Activated T-cell treated with anti-CD3 and anti-CD28 coated beads, Interleukin-2, amount 50 U/mL, for 72 hours (primary cell): ENCODE data around the gene MBD3L2B. TPM values are rescaled to one million over a fixed set of nuclear protein-coding genes. Genes with fewer than 3 reads are reported as not detected.
"Not testable (repeated sequence)": the region's sequence is repeated elsewhere in the genome, so short reads cannot be mapped to it uniquely, and the experiment has no call there.

ENCODE experiments used
- ATAC-seq, 2 donors: fragments of 150-1000 bp; cut with Tn5 transposase; replicated peaks in 1 of 2; 2 replicates each; pipeline ENCODE4 v1.10.0; 2021; ENCODE audit warnings: moderate library complexity in 2 of 2, mild to moderate bottlenecking in 1 of 2
- DNase-seq, 2 donors: peaks; one replicate each; pipeline ENCODE4 v3.0.0; 2021 to 2022; ENCODE audit warnings: mixed read lengths in 1 of 2
- H3K27ac Mint-ChIP-seq: one replicate; pipeline ENCODE4 v1.8.0; 2022; ENCODE audit warnings: mild to moderate bottlenecking, moderate library complexity, mixed read lengths
- H3K27me3 Mint-ChIP-seq: one replicate; pipeline ENCODE4 v1.8.0; 2022; ENCODE audit warnings: low read depth, mixed read lengths
- H3K36me3 Mint-ChIP-seq, 2 donors: one replicate each; pipeline ENCODE4 v1.8.0; 2022; ENCODE audit warnings: mixed read lengths in 2 of 2, mild to moderate bottlenecking in 1 of 2; ENCODE audit not compliant: insufficient read depth in 2 of 2
- H3K4me1 Mint-ChIP-seq: one replicate; pipeline ENCODE4 v1.8.0; 2022; ENCODE audit warnings: low read depth, mixed read lengths
- H3K4me3 Mint-ChIP-seq, 2 donors: one replicate each; pipeline ENCODE4 v1.8.0; 2022; ENCODE audit warnings: mild to moderate bottlenecking in 2 of 2, mixed read lengths in 2 of 2, moderate library complexity in 2 of 2
- H3K9me3 Mint-ChIP-seq, 2 donors: one replicate each; pipeline ENCODE4 v1.8.0; 2022; ENCODE audit warnings: mixed read lengths in 2 of 2
- total RNA-seq, 2 donors: library from RNA; stranded (reverse); gene quantifications; one replicate each; pipeline ENCODE4 v1.2.3, GENCODE V29; 2022

MBD3L2B gene
- not detected for total RNA-seq

DNA sequence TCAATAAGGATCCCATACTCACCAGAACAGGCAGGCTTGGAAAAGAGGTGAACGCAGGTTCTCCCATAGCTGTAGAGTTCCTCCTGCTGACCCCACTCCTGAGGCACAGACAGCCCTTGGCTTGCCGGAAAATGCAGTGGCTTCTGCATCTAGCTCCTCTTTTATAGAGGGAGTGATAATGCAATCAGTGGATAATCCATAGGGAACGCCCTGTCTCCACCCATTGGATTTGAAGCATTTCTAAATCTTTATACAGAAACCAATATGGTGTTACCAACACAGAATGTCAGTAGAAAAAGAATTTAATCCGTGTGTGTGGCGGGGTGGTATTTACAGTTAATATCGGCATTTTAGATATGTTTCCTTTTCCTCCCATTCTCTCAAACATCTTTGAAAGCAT is at the start of gene MBD3L2B:
Gene MBD3L2B, minus strand, starts transcription at position 101 of the 400 bp plus-strand sequence. Its CDS starts 34 bp downstream, at position 67.
- H3K4me3 Mint-ChIP-seq, DNase-seq, H3K9me3 Mint-ChIP-seq, H3K27me3 Mint-ChIP-seq, ATAC-seq, H3K4me1 Mint-ChIP-seq, H3K27ac Mint-ChIP-seq, H3K36me3 Mint-ChIP-seq: not testable (repeated sequence)

DNA sequence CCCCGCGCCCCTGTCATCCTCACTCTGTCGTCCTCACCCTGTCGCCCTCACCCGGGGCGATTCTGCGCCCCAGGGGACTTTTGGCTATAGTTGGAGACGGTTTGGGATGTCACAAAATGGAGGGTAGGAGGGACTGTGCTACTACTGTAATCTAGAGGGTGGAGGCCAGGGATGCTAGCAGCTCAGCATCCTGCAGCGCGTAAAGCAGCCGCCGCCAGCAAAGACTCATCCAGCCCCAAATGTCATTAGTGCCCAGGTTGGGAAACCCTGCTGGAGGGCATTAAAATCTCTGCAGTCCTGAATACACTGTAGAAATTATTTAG is 48.6 kb upstream of the MBD3L2B start:
- ATAC-seq: peak in 1 of 2 donors; percentile 29

DNA sequence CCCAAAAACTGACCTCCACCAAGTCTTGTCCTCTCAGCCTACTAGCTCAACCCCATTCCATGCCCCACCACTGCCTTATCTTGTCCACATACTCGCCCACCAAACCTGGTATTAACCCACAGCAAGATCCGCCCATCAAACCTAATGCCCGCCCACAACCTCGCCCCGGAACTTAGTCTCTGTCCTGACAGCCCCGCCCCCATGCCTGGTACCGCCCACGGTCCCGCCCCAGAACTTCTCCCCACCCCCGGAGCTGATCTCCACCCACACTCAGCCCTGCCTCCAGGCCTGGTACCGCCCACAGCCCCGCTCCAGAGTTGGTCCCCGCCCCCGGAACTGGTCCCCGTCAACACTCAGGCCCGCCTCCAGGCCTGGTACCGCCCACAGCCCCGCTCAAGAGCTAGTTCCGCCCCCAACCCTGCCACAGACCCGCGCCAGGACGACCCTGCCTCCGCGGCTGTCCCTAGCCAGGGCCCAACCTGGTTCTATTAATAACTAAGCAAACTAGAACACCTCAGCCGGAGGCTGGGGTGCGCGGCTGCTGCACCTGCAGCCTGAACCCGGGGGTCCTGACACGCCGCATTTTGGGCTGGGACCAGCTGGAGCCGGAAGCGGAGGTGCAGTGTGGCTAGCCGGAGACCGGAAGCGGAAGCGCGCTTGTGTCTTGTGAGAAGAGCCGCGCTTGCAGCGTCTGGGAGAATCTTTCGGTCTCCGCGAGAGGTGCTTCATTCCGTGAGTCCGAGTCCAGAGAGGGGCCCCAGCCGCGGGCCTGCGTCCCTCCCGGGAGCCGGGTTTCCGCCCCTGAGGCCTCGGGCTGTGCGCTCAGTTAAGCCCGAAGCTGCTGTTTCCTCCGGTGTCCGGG is 48.0 kb upstream of the MBD3L2B start, which contains the start of gene ZNF557:
Gene ZNF557, plus strand, starts transcription at position 662 of the 862 bp plus-strand sequence. CDS start 5,372 bp downstream, outside the sequence.
- Mint-ChIP-seq H3K4me1 (peaks cover 23% of the 10 kb centered on the region), H3K27me3 (no peaks in the 10 kb centered on the region), H3K36me3 (peaks cover 9 to 23% of the 10 kb centered on the region in 2 donors), H3K9me3 (peaks cover 0 to 2% of the 10 kb centered on the region in 2 donors), H3K4me3 (peak within 1 kb of the TSS; percentile 97 to 98), H3K27ac (peak within 1 kb of the TSS; percentile 61)
- ATAC-seq (peak; percentile 96), DNase-seq (peak; percentile 99 to 100)

More for the DNA sequence above, 48.6 kb upstream of the MBD3L2B start:
- Mint-ChIP-seq H3K36me3 (peaks cover 12 to 26% of the 10 kb centered on the region in 2 donors), H3K4me3 (peak overlapping the region; percentile 97 to 98), H3K9me3 (peaks cover 0 to 2% of the 10 kb centered on the region in 2 donors), H3K4me1 (peaks cover 23% of the 10 kb centered on the region), H3K27ac (peak overlapping the region; percentile 61), H3K27me3 (no peaks in the 10 kb centered on the region)
- DNase-seq: no peak

DNA sequence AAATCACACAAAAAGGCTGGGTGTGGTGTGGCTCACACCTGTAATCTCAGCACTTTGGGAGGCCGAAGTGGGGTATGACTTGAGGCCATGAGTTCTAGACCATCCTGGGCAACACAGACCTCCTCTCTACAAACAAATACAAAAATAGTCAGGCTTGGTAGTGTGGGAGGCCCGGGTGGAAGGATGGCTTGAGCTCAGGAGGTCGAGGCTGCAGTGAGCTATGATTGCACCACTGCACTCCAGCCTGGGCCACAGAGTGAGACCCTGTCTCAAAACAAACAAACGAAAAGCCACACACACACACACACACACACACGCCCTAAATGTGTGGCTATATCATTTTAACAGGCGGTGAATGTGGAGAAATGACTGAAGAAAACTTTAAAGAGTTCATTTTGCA is 47.4 kb upstream of the MBD3L2B start:
- H3K9me3 Mint-ChIP-seq: peaks cover 0 to 2% of the 10 kb centered on the region in 2 donors
- no peak for ATAC-seq
- peak overlapping the region; percentile 61 for H3K27ac Mint-ChIP-seq
- H3K27me3 Mint-ChIP-seq: no peaks in the 10 kb centered on the region
- peaks cover 23% of the 10 kb centered on the region for H3K4me1 Mint-ChIP-seq
- H3K4me3 Mint-ChIP-seq: peak overlapping the region; percentile 97 to 98
- H3K36me3 Mint-ChIP-seq: peaks cover 7 to 17% of the 10 kb centered on the region in 2 donors
- no peak for DNase-seq

DNA sequence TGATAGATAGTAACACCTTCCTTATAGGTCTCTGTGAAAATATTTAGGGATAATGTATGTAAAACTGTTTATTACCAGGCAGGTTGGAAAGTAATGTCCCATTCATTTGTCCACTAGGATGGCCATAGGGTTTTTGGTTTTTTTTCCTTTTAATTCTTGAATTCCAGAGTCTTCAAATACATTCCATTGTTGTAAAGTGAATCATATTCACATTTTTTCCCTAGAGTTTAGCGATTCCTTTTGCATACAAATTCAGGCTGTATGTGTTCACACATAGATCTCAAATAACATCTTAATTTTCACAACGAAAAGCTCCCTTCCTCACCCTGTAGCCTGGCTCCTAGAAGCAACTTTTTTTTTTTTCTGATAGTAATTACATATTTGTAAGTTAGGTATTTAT is 46.5 kb upstream of the MBD3L2B start:
- H3K4me3 Mint-ChIP-seq: no peak overlapping the region
- ATAC-seq (no peak), DNase-seq (no peak)
- H3K9me3 Mint-ChIP-seq: peaks cover 0 to 2% of the 10 kb centered on the region in 2 donors
- no peaks in the 10 kb centered on the region for H3K27me3 Mint-ChIP-seq
- no peak overlapping the region for H3K27ac Mint-ChIP-seq
- H3K4me1 Mint-ChIP-seq: peaks cover 22% of the 10 kb centered on the region
- peaks cover 6 to 15% of the 10 kb centered on the region in 2 donors for H3K36me3 Mint-ChIP-seq

DNA sequence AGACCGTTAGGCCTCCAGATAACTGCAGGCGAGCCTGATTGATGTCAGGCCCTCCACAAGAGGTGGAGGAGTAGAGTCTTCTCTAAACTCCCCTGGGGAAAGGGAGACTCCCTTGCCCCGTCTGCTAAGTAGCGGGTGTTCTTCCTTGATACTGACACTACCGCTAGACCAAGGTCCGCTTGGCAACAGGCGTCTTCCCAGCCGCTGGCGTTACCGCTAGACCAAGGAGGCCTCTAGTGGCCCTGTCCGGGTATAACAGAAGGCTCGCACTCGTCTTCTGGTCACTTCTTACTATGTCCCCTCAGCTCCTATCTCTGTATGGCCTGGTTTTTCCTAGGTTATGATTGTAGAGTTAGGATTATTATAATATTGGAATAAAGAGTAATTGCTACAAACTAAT is 45.9 kb upstream of the MBD3L2B start:
- peaks cover 16% of the 10 kb centered on the region for H3K4me1 Mint-ChIP-seq
- not testable (repeated sequence) for H3K9me3 Mint-ChIP-seq, H3K27ac Mint-ChIP-seq, H3K4me3 Mint-ChIP-seq, ATAC-seq, H3K36me3 Mint-ChIP-seq, H3K27me3 Mint-ChIP-seq
- DNase-seq: peak in 1 of 2 donors; percentile 20

DNA sequence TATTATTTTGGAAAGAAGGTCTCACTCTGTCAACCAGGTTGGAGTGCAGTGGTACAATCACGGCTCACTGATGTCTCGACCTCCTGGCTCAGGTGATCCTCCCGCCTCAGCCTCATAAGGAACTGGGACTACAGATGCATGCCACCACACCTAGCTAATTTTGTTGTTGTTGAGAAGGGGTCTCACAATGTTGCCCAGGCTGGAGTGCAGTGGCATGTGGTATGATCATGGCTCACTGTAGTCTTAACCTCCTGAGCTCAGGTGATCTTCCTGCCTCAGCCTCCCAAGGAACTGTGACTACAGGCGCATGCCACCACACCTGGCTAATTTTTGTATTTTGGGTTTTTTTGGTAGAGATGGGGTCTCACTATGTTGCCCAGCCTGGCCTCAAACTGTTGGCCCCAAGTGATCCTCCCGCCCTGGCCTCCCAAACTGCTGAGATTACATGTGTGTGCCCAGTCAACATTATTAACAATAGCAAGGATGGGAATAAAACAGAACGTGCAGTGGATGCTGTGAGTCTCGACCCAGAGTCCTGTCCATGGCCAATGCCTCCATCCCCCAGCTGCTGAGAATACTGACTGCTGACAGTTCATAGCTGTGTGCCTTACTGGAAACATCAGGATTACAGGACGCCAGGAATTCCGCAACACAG is 42.7 kb upstream of the MBD3L2B start:
- H3K4me1 Mint-ChIP-seq: peaks cover 7% of the 10 kb centered on the region
- no peak overlapping the region for H3K27ac Mint-ChIP-seq
- no peaks in the 10 kb centered on the region for H3K27me3 Mint-ChIP-seq
- H3K9me3 Mint-ChIP-seq: peaks cover 0 to 3% of the 10 kb centered on the region in 2 donors
- no peak for DNase-seq
- H3K4me3 Mint-ChIP-seq: no peak overlapping the region
- peak; percentile 54 to 80 for ATAC-seq
- H3K36me3 Mint-ChIP-seq: peaks cover 0 to under 1% of the 10 kb centered on the region in 2 donors

DNA sequence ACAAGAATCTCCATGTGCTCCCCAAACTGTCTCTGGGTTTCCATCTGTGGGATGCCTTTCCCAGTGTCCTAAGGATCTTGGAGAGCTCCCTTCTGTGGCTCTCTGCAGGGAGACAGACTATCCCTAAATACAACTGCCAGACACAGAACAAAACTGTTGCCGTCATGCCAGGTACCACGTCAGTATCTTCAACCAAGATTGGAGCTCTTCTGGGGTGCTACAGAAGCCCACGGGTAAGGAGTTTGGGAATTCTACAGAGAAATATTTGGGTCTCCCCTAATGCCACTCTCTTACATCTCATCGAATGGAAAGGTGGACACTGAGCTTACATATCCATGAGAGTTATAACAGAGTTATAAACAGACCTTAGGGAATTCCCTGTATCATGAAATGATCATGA is 42.1 kb upstream of the MBD3L2B start:
- H3K4me3 Mint-ChIP-seq: no peak overlapping the region
- no peaks in the 10 kb centered on the region for H3K36me3 Mint-ChIP-seq
- peaks cover 0 to 2% of the 10 kb centered on the region in 2 donors for H3K9me3 Mint-ChIP-seq
- H3K27me3 Mint-ChIP-seq: no peaks in the 10 kb centered on the region
- ATAC-seq (peak; percentile 68 to 69), DNase-seq (no peak)
- no peak overlapping the region for H3K27ac Mint-ChIP-seq
- H3K4me1 Mint-ChIP-seq: peaks cover 2% of the 10 kb centered on the region

DNA sequence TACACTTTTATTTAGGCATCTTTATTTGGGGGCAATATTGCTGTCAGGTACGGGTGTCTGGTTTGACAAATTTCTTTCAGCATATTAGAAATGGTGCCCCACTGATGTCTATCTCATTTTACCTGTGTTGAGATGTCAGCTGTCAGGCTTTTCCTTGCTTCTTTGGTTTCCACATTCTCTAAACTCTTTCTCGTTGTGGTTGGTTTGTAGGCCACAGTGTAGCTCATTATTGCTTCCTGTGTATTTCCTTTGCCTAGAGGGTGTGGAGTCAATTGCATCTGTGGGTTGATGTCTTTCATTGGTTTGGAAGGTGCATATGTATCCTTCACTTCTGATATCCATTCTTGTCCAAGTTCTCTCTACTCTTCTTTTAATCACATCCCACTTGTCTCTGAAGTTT is 38.7 kb upstream of the MBD3L2B start:
- not testable (repeated sequence) for H3K36me3 Mint-ChIP-seq, H3K27me3 Mint-ChIP-seq, ATAC-seq, H3K4me1 Mint-ChIP-seq, DNase-seq, H3K4me3 Mint-ChIP-seq, H3K9me3 Mint-ChIP-seq, H3K27ac Mint-ChIP-seq

DNA sequence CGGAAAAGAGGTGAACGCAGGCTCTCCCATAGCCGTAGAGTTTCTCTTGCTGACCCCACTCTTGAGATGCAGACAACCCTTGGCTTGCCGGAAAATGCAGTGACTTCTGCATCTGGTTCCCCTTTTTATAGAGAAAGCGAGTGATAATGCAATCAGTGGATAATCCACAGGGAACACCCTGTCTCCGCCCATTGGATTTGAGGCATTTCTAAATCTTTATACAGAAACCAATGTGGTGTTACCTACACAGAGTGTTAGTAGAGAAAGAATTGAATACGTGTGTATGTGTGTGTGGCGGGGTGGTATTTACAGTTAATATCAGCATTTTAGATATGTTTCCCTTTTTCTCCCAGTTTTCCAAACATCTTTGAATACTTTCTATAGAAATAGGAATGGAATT is 37.3 kb upstream of the MBD3L2B start, which contains the start of gene MBD3L3:
Gene MBD3L3, minus strand, starts transcription at position 101 of the 400 bp plus-strand sequence. Its CDS starts 71 bp downstream, at position 30.
- not testable (repeated sequence) for H3K27ac Mint-ChIP-seq, H3K27me3 Mint-ChIP-seq, H3K4me1 Mint-ChIP-seq, H3K36me3 Mint-ChIP-seq, H3K9me3 Mint-ChIP-seq, DNase-seq, ATAC-seq, H3K4me3 Mint-ChIP-seq

DNA sequence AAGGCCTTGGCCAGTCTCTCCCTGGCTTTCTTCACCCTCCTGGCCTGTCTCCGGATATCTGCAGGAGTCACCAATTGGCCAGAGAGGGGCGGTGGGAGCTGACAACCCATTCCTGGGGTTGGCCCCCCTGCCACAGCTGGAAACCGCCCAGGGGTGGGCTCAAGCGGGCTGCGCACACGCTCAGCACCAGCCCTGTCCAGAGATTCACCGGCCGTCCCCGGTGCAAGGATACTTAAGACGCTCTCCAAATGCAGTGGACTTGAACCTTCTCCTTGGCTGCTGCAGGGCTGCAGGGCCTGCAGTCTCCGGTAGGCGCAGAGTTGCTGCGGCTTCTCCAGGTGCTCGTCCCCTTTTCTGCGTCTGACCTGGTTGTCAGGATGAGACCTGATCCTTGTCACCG is 35.1 kb upstream of the MBD3L2B start:
- ATAC-seq, DNase-seq, H3K4me1 Mint-ChIP-seq, H3K9me3 Mint-ChIP-seq, H3K4me3 Mint-ChIP-seq, H3K36me3 Mint-ChIP-seq, H3K27ac Mint-ChIP-seq, H3K27me3 Mint-ChIP-seq: not testable (repeated sequence)

DNA sequence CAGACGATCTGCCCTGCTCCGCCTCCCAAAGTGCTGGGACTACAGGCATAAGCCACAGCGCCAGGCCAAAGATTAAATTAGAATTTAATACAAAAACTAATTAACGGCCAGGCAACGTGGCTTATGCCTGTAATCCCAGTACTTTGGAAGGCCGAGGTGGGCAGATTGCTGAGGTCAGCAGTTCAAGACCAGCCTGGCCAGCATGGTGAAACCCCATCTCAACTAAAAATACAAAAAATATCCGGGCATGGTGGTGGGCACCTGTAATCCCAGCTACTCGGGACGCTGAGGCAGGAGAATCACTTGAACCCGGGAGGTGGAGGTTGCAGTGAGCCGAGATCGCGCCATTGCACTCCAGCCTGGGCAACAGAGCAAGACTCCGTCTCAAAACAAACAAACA is 34.4 kb upstream of the MBD3L2B start:
- ATAC-seq, H3K9me3 Mint-ChIP-seq, DNase-seq: not testable (repeated sequence)

DNA sequence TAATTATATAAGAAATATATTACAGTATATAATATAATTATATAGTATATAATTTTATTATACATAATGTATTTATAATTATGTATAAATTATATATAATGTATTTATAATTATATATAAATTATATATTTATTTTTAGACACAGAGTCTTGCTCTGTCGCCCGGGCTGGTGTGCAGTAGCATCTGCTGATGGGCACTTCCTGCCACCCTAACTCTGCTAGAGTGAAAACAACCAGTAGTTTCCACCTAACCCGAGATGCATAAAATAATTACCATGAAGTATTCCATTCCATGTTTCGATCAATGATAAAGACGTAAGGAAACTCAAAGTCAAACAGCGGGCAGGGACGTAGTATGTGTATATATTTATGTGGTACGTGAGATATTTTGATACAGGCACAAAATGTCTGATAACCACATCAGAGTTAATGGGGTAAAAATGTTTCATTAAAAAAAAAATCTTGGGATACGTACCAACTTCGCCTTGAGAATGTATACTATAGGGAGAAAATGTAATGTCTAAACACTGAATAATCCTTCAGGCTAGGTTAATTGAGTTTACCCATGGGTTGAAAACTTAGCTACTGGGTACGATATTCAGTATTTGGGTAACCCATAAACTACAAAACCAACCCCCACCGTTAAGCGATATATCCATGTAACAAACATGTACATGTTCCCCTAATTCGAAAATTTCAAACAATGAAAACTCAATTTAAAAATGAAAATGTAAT is 33.6 kb upstream of the MBD3L2B start:
- H3K27me3 Mint-ChIP-seq, H3K4me1 Mint-ChIP-seq, H3K36me3 Mint-ChIP-seq, H3K9me3 Mint-ChIP-seq, DNase-seq, H3K27ac Mint-ChIP-seq, H3K4me3 Mint-ChIP-seq: not testable (repeated sequence)
- ATAC-seq: peak; percentile 51 to 57

More for the DNA sequence above, 34.4 kb upstream of the MBD3L2B start:
- H3K4me3 Mint-ChIP-seq, H3K27ac Mint-ChIP-seq, H3K4me1 Mint-ChIP-seq, H3K36me3 Mint-ChIP-seq, H3K27me3 Mint-ChIP-seq: not testable (repeated sequence)
